Fibroblast of peridontal ligament (primary cell): Measurements from ENCODE around the gene GRM7.

ENCODE experiments used
- DNase-seq: peaks from one replicate; pipeline ENCODE4 v3.0.0-alpha.2; 2010; ENCODE audit errors: extremely low read depth

Gene GRM7

GRCh38 chr3:6971933-6972332 lies 111.0 kb downstream of the GRM7 start:
- DNase-seq, result no peak

DNA sequence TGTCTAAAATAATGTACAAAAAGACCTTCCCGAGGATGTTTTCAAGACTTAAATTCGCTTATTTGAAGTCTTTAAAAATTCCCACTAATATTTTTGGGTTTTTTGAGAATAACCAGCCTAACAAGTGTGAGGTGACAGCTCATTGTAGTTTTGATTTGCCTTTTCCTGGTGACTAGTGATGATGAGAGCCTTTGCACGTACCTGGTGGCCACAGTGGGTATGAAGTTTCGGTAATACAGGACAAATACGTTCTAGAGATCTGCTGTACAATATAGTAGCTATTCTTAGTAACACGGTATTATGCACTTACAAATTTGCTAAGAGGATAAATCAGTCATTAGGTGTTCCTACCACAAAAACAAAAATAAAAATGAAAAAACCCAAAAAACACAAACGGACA lies 124.9 kb downstream of the GRM7 start:
- DNase-seq, result no peak

DNA sequence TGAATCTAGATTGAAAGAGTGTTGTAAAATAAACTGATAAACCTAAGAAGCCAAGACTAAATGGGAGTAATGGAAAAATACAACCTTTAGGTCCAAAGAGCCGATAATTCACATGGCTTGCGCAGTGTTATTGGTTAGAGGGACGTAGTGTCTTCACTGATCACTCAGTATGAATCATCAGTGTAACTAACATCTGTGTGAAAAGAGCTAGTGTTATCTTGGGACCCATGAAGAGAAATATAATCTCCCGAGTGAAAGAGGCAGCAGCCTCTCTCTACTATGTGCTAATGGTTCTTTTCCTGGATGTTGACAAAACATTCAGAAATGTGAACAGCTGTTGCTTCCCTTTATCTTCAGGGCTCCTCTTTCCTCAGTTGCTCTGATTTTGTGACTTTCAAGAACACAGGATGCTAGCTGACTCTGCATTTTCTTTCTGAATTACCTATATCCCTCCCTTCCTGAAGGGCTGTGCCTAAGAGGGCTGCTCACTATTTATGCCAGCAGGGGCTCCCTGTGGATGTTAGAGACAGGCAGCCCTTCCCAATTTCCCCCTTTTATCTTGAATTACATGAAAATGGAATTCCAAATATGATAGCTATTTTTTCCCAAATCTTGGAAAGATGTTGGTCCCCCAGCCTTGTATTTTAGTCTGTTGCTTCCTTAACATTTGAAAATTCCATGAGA lies 128.8 kb downstream of the GRM7 start:
- no peak for DNase-seq

GRCh38 chr3:6994081-6994668 lies 133.3 kb downstream of the GRM7 start:
- no peak for DNase-seq

- DNase-seq, result no peak
Observed at GRCh38 chr3:7000501-7000900, 139.6 kb downstream of the GRM7 start.

GRCh38 chr3:7001370-7001769 lies 140.5 kb downstream of the GRM7 start:
- no peak for DNase-seq

GRCh38 chr3:7015683-7016440 lies 154.9 kb downstream of the GRM7 start:
- no peak for DNase-seq

GRCh38 chr3:7025581-7026300 lies 164.8 kb downstream of the GRM7 start:
- DNase-seq, result no peak

DNA sequence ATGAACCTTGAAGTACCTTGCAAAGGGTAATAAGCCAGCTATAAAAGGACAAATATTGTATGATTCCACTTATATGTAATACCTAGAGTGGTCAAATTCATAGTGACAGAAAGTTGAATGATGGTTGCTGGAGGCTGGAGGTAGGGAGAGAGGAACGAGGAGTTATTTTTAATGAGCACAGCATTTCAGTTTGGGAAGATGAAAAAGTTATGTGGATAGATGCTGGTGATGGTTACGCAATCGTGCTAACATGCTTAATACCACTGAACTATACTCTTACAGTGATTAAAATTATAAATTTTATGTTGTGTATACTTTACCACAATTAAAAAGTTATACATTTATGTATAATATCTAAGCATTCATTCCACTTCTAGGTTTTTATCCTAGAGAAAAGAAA lies 168.6 kb downstream of the GRM7 start:
- DNase-seq, result no peak

GRCh38 chr3:7038394-7038793 lies 177.5 kb downstream of the GRM7 start:
- DNase-seq, result no peak

DNA sequence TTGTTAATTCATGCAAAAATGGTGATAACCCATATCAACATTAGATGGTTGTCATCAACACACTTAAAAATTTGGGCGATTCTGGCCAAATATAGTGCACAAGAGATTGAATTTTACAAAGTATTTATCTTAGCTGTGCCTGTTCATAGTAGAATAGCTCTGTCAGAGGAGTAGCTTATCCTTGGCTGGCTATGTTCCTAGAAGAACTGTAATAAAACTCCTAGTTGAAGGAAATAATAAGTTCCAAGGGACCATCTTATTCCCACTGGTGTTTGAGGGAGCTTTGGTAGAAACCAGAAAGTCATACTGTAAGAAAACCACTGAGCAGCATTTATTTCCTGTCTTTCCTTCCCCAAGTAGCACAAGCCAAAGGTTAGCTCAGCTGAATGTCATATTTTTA lies 201.8 kb downstream of the GRM7 start:
- DNase-seq, result no peak

DNA sequence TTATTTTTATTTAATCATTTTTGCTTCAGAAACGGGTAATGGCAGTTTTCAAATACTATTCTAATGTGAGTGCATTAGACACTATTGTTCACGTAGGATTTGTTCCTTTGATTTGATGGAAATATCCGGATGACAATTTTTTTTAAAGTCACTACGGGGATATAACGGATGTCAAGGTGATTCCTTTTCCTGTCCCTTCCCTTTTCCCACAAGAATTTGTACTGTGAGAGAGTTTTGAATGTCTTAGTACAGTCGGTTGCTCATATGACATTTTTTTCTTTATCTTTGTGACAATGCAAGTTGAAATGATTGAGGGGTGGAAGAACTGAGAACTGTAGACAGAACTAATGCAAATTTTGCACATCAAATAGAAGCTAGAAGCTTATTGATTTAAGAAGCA lies 209.5 kb downstream of the GRM7 start:
- no peak for DNase-seq

- DNase-seq, result no peak
Observed at GRCh38 chr3:7074217-7074616, 213.3 kb downstream of the GRM7 start.

- DNase-seq, result no peak
Observed at GRCh38 chr3:7075117-7075516, 214.2 kb downstream of the GRM7 start.

DNA sequence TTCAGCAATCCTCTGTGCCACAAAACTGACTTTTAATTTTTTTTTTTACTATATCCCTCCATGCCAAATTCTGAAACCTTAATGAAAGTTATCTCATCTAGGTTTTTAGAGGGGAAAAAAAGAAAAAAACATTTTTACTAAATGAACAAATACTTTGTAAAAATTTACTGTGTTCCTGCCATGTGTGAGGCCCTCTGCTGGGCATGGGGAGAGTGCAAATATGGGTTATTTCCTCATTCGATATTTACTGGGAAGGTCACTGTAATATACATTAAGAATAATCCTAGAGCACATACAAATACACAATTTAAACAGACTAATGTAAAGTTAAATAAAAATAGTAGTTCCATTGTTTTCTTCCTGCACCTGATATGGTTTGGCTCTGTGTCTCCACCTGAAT lies 215.0 kb downstream of the GRM7 start:
- DNase-seq, result no peak

DNA sequence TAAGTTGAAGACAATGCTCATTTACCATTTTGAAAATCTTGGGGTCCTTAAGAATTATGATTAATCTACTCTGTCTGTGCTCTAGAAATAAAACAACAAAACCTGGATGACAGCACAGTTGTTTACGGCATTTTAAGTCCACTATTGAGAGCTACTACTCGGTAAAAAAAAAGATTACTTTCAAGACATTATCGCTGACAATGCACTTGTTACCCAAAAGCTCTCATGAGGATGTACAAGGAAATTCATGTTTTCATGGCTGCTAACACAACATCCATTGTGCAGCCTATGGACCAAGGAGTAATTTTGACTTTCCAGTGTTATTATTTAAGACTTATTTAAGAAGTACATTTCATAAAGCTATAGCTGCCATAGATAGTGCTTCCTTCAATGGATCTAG lies 221.3 kb downstream of the GRM7 start:
- no peak for DNase-seq

- no peak for DNase-seq
Observed at GRCh38 chr3:7086417-7086816, 225.5 kb downstream of the GRM7 start.

DNA sequence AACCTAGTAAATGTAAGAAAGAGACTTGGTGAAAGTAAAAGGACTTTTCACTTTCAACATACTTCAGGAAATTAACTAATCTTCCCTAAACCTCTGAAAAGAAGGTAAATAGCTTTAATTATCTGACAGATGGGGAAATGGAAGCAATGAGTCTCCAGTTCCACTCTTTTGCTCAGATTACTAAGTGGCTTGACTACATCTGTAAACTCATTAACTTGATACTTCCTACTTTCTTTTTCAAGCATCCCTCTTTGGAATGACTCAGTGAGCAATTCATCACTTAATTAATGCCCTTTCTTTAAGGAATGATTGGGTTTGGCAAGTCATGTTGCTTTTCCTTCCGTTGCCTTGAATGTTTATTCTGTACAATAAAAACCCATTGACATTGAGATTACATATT lies 234.2 kb downstream of the GRM7 start:
- no peak for DNase-seq

- DNase-seq, result no peak
Observed at GRCh38 chr3:7100136-7100535, 239.2 kb downstream of the GRM7 start.

- no peak for DNase-seq
Observed at GRCh38 chr3:7106635-7107034, 245.7 kb downstream of the GRM7 start.

DNA sequence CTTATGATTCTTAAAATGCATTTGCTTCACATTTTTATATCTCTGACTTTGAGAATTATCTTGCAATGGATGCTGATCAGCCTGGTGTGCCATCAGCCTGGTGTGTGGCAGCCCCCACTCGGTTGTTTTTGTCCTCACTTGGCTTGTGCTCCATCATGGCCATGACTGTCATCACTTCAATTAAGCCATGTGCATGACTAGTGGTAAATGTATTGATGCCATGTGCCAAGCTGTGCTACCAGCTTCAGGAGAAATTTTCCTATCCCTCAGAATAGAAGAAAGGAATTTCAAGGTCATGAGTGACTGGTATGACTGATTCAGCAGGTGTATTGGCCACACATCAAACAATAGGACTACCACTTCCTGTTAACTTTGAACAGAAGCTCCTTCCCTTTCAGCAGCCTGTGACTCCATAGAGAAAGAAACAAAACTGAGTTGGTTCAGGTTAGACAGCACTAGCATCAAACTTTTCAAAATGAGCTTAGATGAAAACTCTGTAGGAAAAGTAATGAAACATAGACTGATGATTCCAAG lies 251.7 kb downstream of the GRM7 start:
- DNase-seq, result no peak

DNA sequence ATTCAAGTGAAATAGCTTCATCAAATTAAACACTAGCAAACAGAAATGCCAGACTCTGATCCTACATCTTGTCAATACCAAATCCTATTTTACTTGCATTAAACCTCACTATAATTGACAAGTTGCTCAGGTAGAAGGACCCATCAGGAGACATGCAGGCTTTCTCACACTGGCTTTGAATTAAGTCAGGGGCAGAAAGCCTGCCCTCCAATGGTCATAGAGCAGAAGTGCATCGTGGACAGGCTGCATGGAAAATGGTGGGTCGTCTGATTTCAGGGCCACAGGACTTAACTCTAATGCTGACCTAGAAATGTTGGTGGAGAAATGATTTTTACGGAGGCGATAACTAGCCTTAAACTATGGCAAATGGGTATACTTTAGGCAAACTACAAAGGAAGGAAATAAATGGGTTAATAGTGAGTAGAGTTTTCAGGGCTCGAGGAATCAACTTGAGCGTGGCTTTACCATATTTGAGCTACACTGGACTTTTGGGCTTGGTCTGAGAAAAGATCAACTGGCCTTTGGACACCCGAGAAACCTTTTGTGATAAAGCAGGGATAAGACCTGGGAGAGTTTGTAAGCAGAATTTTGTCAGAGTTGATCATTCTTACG lies 283.9 kb downstream of the GRM7 start:
- DNase-seq, result no peak
